Measurements from ENCODE around the gene EPS8L1.

Gene EPS8L1

GRCh38 chr19:55080968-55081769, 5.5 kb downstream of the EPS8L1 start:
- peak overlapping the region; percentile 38 for H3K4me3 ChIP-seq (replicated peaks; ENCODE audit: low read depth, low read length)
- DNase-seq (ENCODE audit: extremely low read depth, low read depth), result no peak
- TF ChIP-seq CTCF (IDR thresholded peaks at IDR 0.05; ENCODE audit: low read depth, low read length, missing control alignments), result no peak

GRCh38 chr19:55081770-55082019, 6.0 kb downstream of the EPS8L1 start:
- H3K4me3 ChIP-seq (replicated peaks; ENCODE audit: low read depth, low read length), result 0 out of 2 replicates have a peak overlapping the region, but pooled peaks have one; percentile 13

GRCh38 chr19:55082020-55082851, 6.6 kb downstream of the EPS8L1 start:
- 0 out of 2 replicates have a peak overlapping the region, but pooled peaks have one; percentile 13 for H3K4me3 ChIP-seq (replicated peaks; ENCODE audit: low read depth, low read length)
- no peak for TF ChIP-seq CTCF (IDR thresholded peaks at IDR 0.05; ENCODE audit: low read depth, low read length, missing control alignments)
- no peak for DNase-seq (ENCODE audit: extremely low read depth, low read depth)

More at GRCh38 chr19:55081770-55082019, 6.0 kb downstream of the EPS8L1 start:
- no peak for DNase-seq (ENCODE audit: extremely low read depth, low read depth)
- no peak for TF ChIP-seq CTCF (IDR thresholded peaks at IDR 0.05; ENCODE audit: low read depth, low read length, missing control alignments)

- no peak for TF ChIP-seq CTCF (IDR thresholded peaks at IDR 0.05; ENCODE audit: low read depth, low read length, missing control alignments)
- DNase-seq (ENCODE audit: extremely low read depth, low read depth), result no peak
- no peak overlapping the region for H3K4me3 ChIP-seq (replicated peaks; ENCODE audit: low read depth, low read length)
Measured at GRCh38 chr19:55083004-55083850, 7.6 kb downstream of the EPS8L1 start.

- DNase-seq (ENCODE audit: extremely low read depth, low read depth), result no peak
- TF ChIP-seq CTCF (IDR thresholded peaks at IDR 0.05; ENCODE audit: low read depth, low read length, missing control alignments), result no peak
- H3K4me3 ChIP-seq (replicated peaks; ENCODE audit: low read depth, low read length), result no peak overlapping the region
Measured at GRCh38 chr19:55084416-55084815, 8.7 kb downstream of the EPS8L1 start.

GRCh38 chr19:55085923-55086715, 10.4 kb downstream of the EPS8L1 start:
- DNase-seq (ENCODE audit: extremely low read depth, low read depth), result no peak
- H3K4me3 ChIP-seq (replicated peaks; ENCODE audit: low read depth, low read length), result peak overlapping the region; percentile 36
- TF ChIP-seq CTCF (IDR thresholded peaks at IDR 0.05; ENCODE audit: low read depth, low read length, missing control alignments), result no peak

All from HFF-Myc (cell line).